Activated CD4-positive, alpha-beta T cell treated with anti-CD3 and anti-CD28 coated beads for 36 hours (primary cell): ENCODE data around the gene C19orf12. TPM values are rescaled to one million over a fixed set of nuclear protein-coding genes. Genes with fewer than 3 reads are reported as not detected.

Experiments used
- ATAC-seq: fragments of 200-7000 bp; cut with Tn5 transposase; one replicate; pipeline ENCODE4 v1.10.0; 2021; ENCODE audit warnings: mild to moderate bottlenecking, moderate library complexity
- CTCF ChIA-PET: fragments of 350-600 bp; sonication (Branson Sonifier 250); formaldehyde crosslinking; loops from one replicate; lab custom pipeline; 2021; ENCODE audit warnings: antibody characterized with exemption; lab: Charles Lee
- POLR2A ChIA-PET: fragments of 350-600 bp; sonication (Branson Sonifier 250); formaldehyde crosslinking; loops from one replicate; lab custom pipeline; 2021; ENCODE audit warnings: antibody characterized with exemption, inconsistent platforms; lab: Charles Lee
- DNase-seq: peaks from one replicate; pipeline ENCODE4 v3.0.0-alpha.2; 2020
- H3K27ac Mint-ChIP-seq: one replicate; pipeline ENCODE4 v1.8.0; 2021; ENCODE audit warnings: mixed read lengths
- H3K27me3 Mint-ChIP-seq: one replicate; pipeline ENCODE4 v1.8.0; 2021; ENCODE audit warnings: mixed read lengths
- H3K36me3 Mint-ChIP-seq: one replicate; pipeline ENCODE4 v1.8.0; 2021; ENCODE audit warnings: low read depth, mixed read lengths
- H3K4me1 Mint-ChIP-seq: one replicate; pipeline ENCODE4 v1.8.0; 2021; ENCODE audit warnings: mixed read lengths
- H3K4me3 Mint-ChIP-seq: one replicate; pipeline ENCODE4 v1.8.0; 2021; ENCODE audit warnings: mild to moderate bottlenecking, moderate library complexity, mixed read lengths
- H3K9me3 Mint-ChIP-seq: one replicate; pipeline ENCODE4 v1.8.0; 2021; ENCODE audit warnings: low read depth, mixed read lengths
- intact Hi-C, 2 experiments: fragments of 100-400 bp; cut with DNase I in 1 of 2; cut with micrococcal nuclease in 1 of 2; formaldehyde crosslinking; loops; one replicate each; pipeline versions ENCODE4 v1.14.2 to v1.15.1; 2022 to 2024; cut with DNase I, micrococcal nuclease
- total RNA-seq, 2 experiments: library from RNA; stranded (reverse); gene quantifications; one replicate each; pipeline ENCODE4 v1.2.3, GENCODE V29; 2021

The C19orf12 gene
- total RNA-seq, 2 experiments from 2014 or later = 26.7 to 35.7 TPM

GRCh38 chr19:29662604-29663404, 52.3 kb downstream of the C19orf12 start:
- Mint-ChIP-seq H3K27ac (peak overlapping the region; percentile 82), H3K36me3 (peaks cover 11% of the 10 kb centered on the region), H3K9me3 (no peaks in the 10 kb centered on the region), H3K4me1 (peaks cover 50% of the 10 kb centered on the region), H3K27me3 (no peaks in the 10 kb centered on the region), H3K4me3 (peak overlapping the region; percentile 29)
- DNase-seq = peak; percentile 72
- ATAC-seq = peak; percentile 24
- CTCF ChIA-PET = interaction anchor here (0.7 to 5.0 kb wide), 17 partner anchors 10 to 166 kb away, joined by 3 to 41 read pairs (median 4); partner anchors contain the start of gene POP4
- intact Hi-C loops = loop anchor here in 1 of 2 experiments (10.0 kb wide), 1 partner anchor 1552 kb away; no protein-coding TSS in a partner anchor
- POLR2A ChIA-PET = interaction anchor here (0.6 kb wide), 1 partner anchor 64 kb away, joined by 5 read pairs; no protein-coding TSS in a partner anchor

GRCh38 chr19:29662278-29662603, 52.8 kb downstream of the C19orf12 start:
- DNase-seq (no peak), ATAC-seq (no peak)
- CTCF ChIA-PET = interaction anchor here (0.9 to 5.0 kb wide), 15 partner anchors 10 to 85 kb away, joined by 3 to 41 read pairs (median 5); partner anchors contain the start of gene POP4
- POLR2A ChIA-PET = no interaction called here
- Mint-ChIP-seq H3K4me1 (peaks cover 46% of the 10 kb centered on the region), H3K27ac (peak overlapping the region; percentile 82), H3K4me3 (peak overlapping the region; percentile 29), H3K36me3 (peaks cover 11% of the 10 kb centered on the region), H3K27me3 (no peaks in the 10 kb centered on the region), H3K9me3 (no peaks in the 10 kb centered on the region)
- intact Hi-C loops = loop anchor here in 1 of 2 experiments (10.0 kb wide), 1 partner anchor 1553 kb away; no protein-coding TSS in a partner anchor

- POLR2A ChIA-PET = interaction anchor here (1.0 kb wide), 1 partner anchor 38 kb away, joined by 3 read pairs; no protein-coding TSS in a partner anchor
- ATAC-seq = no peak
- intact Hi-C loops = loop anchor here in 1 of 2 experiments (10.0 kb wide), 1 partner anchor 1554 kb away; no protein-coding TSS in a partner anchor
Observed at GRCh38 chr19:29660835-29661234, 54.2 kb downstream of the C19orf12 start.

GRCh38 chr19:29658221-29658991, 56.7 kb downstream of the C19orf12 start:
- ChIA-PET POLR2A (no interaction called here), CTCF (interaction anchor here (0.6 kb wide), 1 partner anchor 43 kb away, joined by 3 read pairs; no protein-coding TSS in a partner anchor)
- H3K36me3 Mint-ChIP-seq = no peaks in the 10 kb centered on the region
- intact Hi-C loops = no loop called here
- no peaks in the 10 kb centered on the region for H3K27me3 Mint-ChIP-seq
- no peak overlapping the region for H3K4me3 Mint-ChIP-seq
- H3K4me1 Mint-ChIP-seq = peaks cover 32% of the 10 kb centered on the region
- DNase-seq (no peak), ATAC-seq (no peak)
- H3K27ac Mint-ChIP-seq = no peak overlapping the region
- peaks cover 2% of the 10 kb centered on the region for H3K9me3 Mint-ChIP-seq

More at GRCh38 chr19:29660835-29661234, 54.2 kb downstream of the C19orf12 start:
- H3K27me3 Mint-ChIP-seq = no peaks in the 10 kb centered on the region
- CTCF ChIA-PET = interaction anchor here (0.5 to 5.0 kb wide), 8 partner anchors 12 to 56 kb away, joined by 3 to 41 read pairs (median 6); partner anchors contain the start of gene POP4
- H3K36me3 Mint-ChIP-seq = no peaks in the 10 kb centered on the region
- H3K27ac Mint-ChIP-seq = peak overlapping the region; percentile 83
- DNase-seq = peak; percentile 80
- no peaks in the 10 kb centered on the region for H3K9me3 Mint-ChIP-seq
- peaks cover 42% of the 10 kb centered on the region for H3K4me1 Mint-ChIP-seq
- H3K4me3 Mint-ChIP-seq = no peak overlapping the region

- ATAC-seq (no peak), DNase-seq (no peak)
- Mint-ChIP-seq H3K27ac (no peak overlapping the region), H3K4me3 (no peak overlapping the region), H3K27me3 (no peaks in the 10 kb centered on the region), H3K4me1 (peaks cover 10% of the 10 kb centered on the region), H3K36me3 (no peaks in the 10 kb centered on the region), H3K9me3 (peaks cover 2% of the 10 kb centered on the region)
- POLR2A ChIA-PET = no interaction called here
- CTCF ChIA-PET = interaction anchor here (0.9 to 1.0 kb wide), 3 partner anchors 9 to 72 kb away, joined by 3 read pairs; no protein-coding TSS in a partner anchor
- intact Hi-C loops = no loop called here
Observed at GRCh38 chr19:29655648-29656335, 59.3 kb downstream of the C19orf12 start.

- Mint-ChIP-seq H3K27ac (no peak overlapping the region), H3K9me3 (peaks cover 2% of the 10 kb centered on the region), H3K27me3 (no peaks in the 10 kb centered on the region), H3K4me1 (peaks cover 2% of the 10 kb centered on the region), H3K36me3 (no peaks in the 10 kb centered on the region), H3K4me3 (no peak overlapping the region)
- POLR2A ChIA-PET = no interaction called here
- ATAC-seq (no peak), DNase-seq (no peak)
- intact Hi-C loops = no loop called here
- CTCF ChIA-PET = interaction anchor here (0.6 kb wide), 1 partner anchor 108 kb away, joined by 4 read pairs; no protein-coding TSS in a partner anchor
Observed at GRCh38 chr19:29653398-29653797, 61.7 kb downstream of the C19orf12 start.

GRCh38 chr19:29651622-29652394, 63.3 kb downstream of the C19orf12 start:
- CTCF ChIA-PET = interaction anchor here (0.6 to 1.2 kb wide), 2 partner anchors 10 to 206 kb away, joined by 3 read pairs; no protein-coding TSS in a partner anchor
- DNase-seq = no peak
- H3K27me3 Mint-ChIP-seq = no peaks in the 10 kb centered on the region
- peaks cover 2% of the 10 kb centered on the region for H3K9me3 Mint-ChIP-seq
- H3K27ac Mint-ChIP-seq = no peak overlapping the region
- ATAC-seq = no peak
- H3K4me3 Mint-ChIP-seq = no peak overlapping the region
- POLR2A ChIA-PET = no interaction called here
- no peaks in the 10 kb centered on the region for H3K36me3 Mint-ChIP-seq
- intact Hi-C loops = no loop called here
- H3K4me1 Mint-ChIP-seq = peaks cover 2% of the 10 kb centered on the region

- intact Hi-C loops = no loop called here
Observed at GRCh38 chr19:29650772-29651387, 64.2 kb downstream of the C19orf12 start.

More at GRCh38 chr19:29650772-29651387, 64.2 kb downstream of the C19orf12 start:
- H3K4me1 Mint-ChIP-seq = peaks cover 8% of the 10 kb centered on the region
- H3K9me3 Mint-ChIP-seq = peaks cover 2% of the 10 kb centered on the region
- H3K27me3 Mint-ChIP-seq = peaks cover 2% of the 10 kb centered on the region
- H3K36me3 Mint-ChIP-seq = no peaks in the 10 kb centered on the region
- CTCF ChIA-PET = interaction anchor here (0.6 to 0.9 kb wide), 2 partner anchors 40 to 207 kb away, joined by 3 read pairs; no protein-coding TSS in a partner anchor
- H3K4me3 Mint-ChIP-seq = no peak overlapping the region
- peak overlapping the region; percentile 24 for H3K27ac Mint-ChIP-seq
- POLR2A ChIA-PET = no interaction called here
- DNase-seq (no peak), ATAC-seq (no peak)
